ENCODE data around the gene OR1A2. TPM values are rescaled to one million over a fixed set of nuclear protein-coding genes. Genes with fewer than 3 reads are reported as not detected.
A peak's percentile ranks its signal among the peaks of the same experiment; 100 is the strongest.
"Not testable (repeated sequence)": the region's sequence is repeated elsewhere in the genome, so short reads cannot be mapped to it uniquely, and the experiment has no call there.

OR1A2 gene
- total and polyA plus RNA-seq, 11 donors, result not detected

GRCh38 chr17:3221850-3222249 is 24.5 kb downstream of the OR1A2 start:
- DNase-seq (no peak), ATAC-seq (no peak)
- TF ChIP-seq CTCF (IDR thresholded peaks at IDR 0.05), result no peak
- TF ChIP-seq POLR2A (IDR thresholded peaks at IDR 0.05), result no peak
- 86 to 90% (median 87%) methylated on average over 2 of the region's 2 CpGs for WGBS, 4 donors
- Histone ChIP-seq H3K4me3 (no peak overlapping the region), H3K4me1 (no peaks in the 10 kb centered on the region), H3K36me3 (no peaks in the 10 kb centered on the region), H3K27me3 (no peaks in the 10 kb centered on the region), H3K9me3 (peaks cover 0 to 13% (median 0%) of the 10 kb centered on the region in 12 donors), H3K27ac (no peak overlapping the region)
- intact Hi-C loops (cut with DNase I), result no loop called here

GRCh38 chr17:3222505-3222904 is 25.2 kb downstream of the OR1A2 start:
- H3K27ac ChIP-seq, result no peak overlapping the region
- 47 to 53% (median 49%) methylated on average over 2 of the region's 2 CpGs for WGBS, 4 donors
- DNase-seq (no peak), ATAC-seq (no peak)
- H3K4me1 ChIP-seq, result no peaks in the 10 kb centered on the region
- intact Hi-C loops (cut with DNase I), result no loop called here
- no peak overlapping the region for H3K4me3 ChIP-seq
- no peaks in the 10 kb centered on the region for H3K27me3 ChIP-seq
- no peaks in the 10 kb centered on the region for H3K36me3 ChIP-seq
- no peak for TF ChIP-seq POLR2A (IDR thresholded peaks at IDR 0.05)
- no peak for TF ChIP-seq CTCF (IDR thresholded peaks at IDR 0.05)
- H3K9me3 ChIP-seq, result peaks cover 0 to 10% (median 0%) of the 10 kb centered on the region in 12 donors

GRCh38 chr17:3224721-3225352 is 27.5 kb downstream of the OR1A2 start:
- ATAC-seq; H3K27me3 ChIP-seq; H3K4me1 ChIP-seq; H3K36me3 ChIP-seq; intact Hi-C loops (cut with DNase I); DNase-seq; H3K4me3 ChIP-seq; H3K27ac ChIP-seq; H3K9me3 ChIP-seq: not testable (repeated sequence)

GRCh38 chr17:3232300-3232699 is 35.0 kb downstream of the OR1A2 start:
- H3K27ac ChIP-seq; H3K27me3 ChIP-seq; H3K4me3 ChIP-seq; H3K9me3 ChIP-seq; H3K36me3 ChIP-seq; DNase-seq; H3K4me1 ChIP-seq; ATAC-seq; intact Hi-C loops (cut with DNase I): not testable (repeated sequence)
- WGBS, 4 donors, result 81 to 86% (median 82%) methylated on average over 8 of the region's 8 CpGs

GRCh38 chr17:3238685-3239084 is 41.4 kb downstream of the OR1A2 start:
- 10 to 30% (median 21%) methylated on average over 1 to 2 of the region's 2 CpGs for WGBS, 4 donors
- not testable (repeated sequence) for H3K36me3 ChIP-seq
- peak; percentile 58 to 73 (median 67) for ATAC-seq

GRCh38 chr17:3241044-3241443 is 43.7 kb downstream of the OR1A2 start:
- H3K36me3 ChIP-seq; intact Hi-C loops (cut with DNase I); H3K4me1 ChIP-seq; H3K27ac ChIP-seq; H3K4me3 ChIP-seq; H3K9me3 ChIP-seq; DNase-seq; ATAC-seq; H3K27me3 ChIP-seq: not testable (repeated sequence)
- WGBS, 4 donors, result 81 to 100% (median 100%) methylated on average over 1 of the region's 1 CpG; no CpG with 5 or more reads in 1 of the 4 donors

More at GRCh38 chr17:3238685-3239084, 41.4 kb downstream of the OR1A2 start:
- H3K27ac ChIP-seq; H3K4me3 ChIP-seq; H3K4me1 ChIP-seq; DNase-seq; H3K9me3 ChIP-seq; H3K27me3 ChIP-seq; intact Hi-C loops (cut with DNase I): not testable (repeated sequence)

GRCh38 chr17:3244841-3245240 is 47.5 kb downstream of the OR1A2 start:
- intact Hi-C loops (cut with DNase I); H3K4me3 ChIP-seq; H3K27ac ChIP-seq; H3K9me3 ChIP-seq; H3K27me3 ChIP-seq; ATAC-seq; H3K36me3 ChIP-seq; H3K4me1 ChIP-seq; DNase-seq: not testable (repeated sequence)
- 25 to 46% (median 37%) methylated on average over 1 of the region's 1 CpG for WGBS, 4 donors

Data from heart left ventricle (tissue), 16 donors.